Dermis microvascular lymphatic vessel endothelial cell (primary cell): Measurements from ENCODE around the gene BCAP31. TPM values are rescaled to one million over a fixed set of nuclear protein-coding genes. Genes with fewer than 3 reads are reported as not detected.
"Not testable (repeated sequence)": the region's sequence is repeated elsewhere in the genome, so short reads cannot be mapped to it uniquely, and the experiment has no call there.

Source experiments
- DNase-seq, 2 donors: peaks; one replicate each; pipeline versions ENCODE4 v3.0.0 to v3.0.0-alpha.2; 2010; ENCODE audit warnings: low read depth in 2 of 2
- total RNA-seq: library from RNA; depleted of rRNA; stranded (reverse); fragments of >200 nt; gene quantifications from 2 replicates; pipeline ENCODE4 v1.2.1, GENCODE V29; 2014

Gene BCAP31
- total RNA-seq, 1 donor from 2014 or later, result 341 TPM

GRCh38 chrX:153717445-153717844, 6.7 kb downstream of the BCAP31 start:
- no peak for DNase-seq

DNA sequence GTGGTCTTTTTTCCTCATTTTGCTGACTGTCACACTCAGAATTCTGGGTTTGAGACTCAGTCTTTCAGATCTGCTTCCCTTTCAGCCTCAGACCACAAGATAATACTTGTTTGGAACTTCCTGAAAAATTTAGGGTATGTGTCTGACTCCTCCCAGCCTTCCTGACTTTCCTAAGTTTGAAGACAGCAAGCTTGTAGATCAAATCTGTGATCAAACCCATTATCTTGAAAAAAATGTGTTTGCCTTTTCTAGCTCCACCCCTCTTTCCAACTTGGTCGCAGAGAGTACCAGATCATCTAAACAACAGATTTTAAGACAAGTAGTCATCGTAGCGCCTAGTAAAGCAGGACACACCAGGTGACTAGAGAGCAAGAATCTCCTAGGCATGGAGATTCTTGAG, 9.9 kb downstream of the BCAP31 start:
- no peak for DNase-seq

GRCh38 chrX:153709726-153710674, 14.2 kb downstream of the BCAP31 start:
- DNase-seq, result no peak

DNA sequence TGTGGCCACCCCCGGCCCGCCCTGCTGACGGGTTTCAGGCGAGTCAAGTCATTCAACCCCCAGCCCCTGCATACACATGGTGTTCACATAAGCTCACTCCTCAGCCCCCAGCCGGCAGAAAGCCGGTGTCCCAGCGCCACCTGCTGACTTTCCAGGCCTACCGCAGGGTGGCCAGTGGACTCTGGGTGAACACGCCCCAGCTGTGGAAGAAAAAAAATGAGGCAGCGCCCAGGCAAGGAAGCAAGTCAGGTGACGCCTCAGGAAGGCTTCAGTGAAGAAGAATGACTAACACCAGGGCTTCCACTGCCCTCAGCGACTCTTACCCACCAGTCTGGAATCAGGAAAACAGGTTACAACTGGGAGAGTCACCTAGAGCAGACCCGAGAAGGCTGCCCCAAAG, 15.8 kb downstream of the BCAP31 start:
- DNase-seq, result peak in 1 of 2 donors; percentile 79

DNA sequence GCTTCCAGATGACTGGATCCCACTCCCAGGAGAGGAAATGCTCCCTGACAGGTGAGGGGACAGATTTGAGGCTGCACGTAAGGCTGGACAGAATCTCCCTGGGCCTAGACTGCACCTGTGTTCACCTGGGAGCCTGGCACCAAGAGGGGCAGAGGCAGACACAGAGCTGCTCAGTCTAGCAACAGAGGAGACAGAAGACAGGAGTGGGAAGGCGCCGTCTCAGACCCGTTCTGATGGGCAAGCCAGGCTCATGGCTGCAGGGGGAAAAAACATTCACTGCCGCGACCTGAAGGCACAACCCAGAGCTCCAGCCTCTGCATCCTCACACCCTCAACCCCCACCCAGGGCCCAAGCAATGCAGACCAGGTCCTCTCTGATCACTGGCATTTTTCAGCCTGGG, 16.8 kb downstream of the BCAP31 start:
- no peak for DNase-seq

- no peak for DNase-seq
Observed at GRCh38 chrX:153706799-153707198, 17.4 kb downstream of the BCAP31 start.

GRCh38 chrX:153705403-153706060, 18.7 kb downstream of the BCAP31 start:
- peak in 1 of 2 donors; percentile 42 for DNase-seq

DNA sequence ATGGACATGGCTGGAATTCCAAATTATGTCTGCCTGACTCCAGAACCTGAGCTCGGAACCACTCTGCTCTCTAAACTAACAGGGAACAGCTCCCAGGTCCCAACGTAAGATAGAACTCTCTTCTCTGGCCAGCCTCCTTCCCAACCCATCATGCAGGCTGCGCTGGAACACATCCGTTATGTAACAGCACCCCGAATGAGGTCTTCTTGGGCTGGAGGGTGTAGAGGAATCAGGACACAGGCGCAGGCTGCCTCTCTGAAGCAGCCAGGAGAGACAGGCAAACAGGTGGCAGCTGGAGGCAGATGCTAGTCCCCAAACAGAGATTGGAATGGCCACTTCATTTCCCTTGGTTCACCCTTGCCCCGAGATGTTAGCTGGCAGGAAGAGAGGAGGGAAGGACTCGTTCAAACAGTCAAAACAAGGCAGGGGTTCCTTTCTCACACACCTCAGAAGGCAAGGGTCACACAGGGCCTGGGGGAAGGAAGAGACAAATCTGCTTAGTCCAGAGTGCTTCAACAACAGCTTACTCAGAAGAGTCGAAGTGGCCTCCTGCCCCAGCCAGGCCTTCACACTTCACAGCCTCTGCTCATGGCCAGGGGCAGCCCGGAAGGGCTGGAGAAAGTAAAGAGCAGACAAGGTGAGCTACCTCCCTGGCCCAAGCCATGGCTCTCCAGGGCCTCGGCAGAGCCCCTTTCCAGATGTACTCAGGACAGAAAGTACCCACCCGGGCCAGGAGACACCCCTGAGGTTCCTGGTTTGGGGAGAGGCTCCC, 19.4 kb downstream of the BCAP31 start:
- DNase-seq, result not testable (repeated sequence)

DNA sequence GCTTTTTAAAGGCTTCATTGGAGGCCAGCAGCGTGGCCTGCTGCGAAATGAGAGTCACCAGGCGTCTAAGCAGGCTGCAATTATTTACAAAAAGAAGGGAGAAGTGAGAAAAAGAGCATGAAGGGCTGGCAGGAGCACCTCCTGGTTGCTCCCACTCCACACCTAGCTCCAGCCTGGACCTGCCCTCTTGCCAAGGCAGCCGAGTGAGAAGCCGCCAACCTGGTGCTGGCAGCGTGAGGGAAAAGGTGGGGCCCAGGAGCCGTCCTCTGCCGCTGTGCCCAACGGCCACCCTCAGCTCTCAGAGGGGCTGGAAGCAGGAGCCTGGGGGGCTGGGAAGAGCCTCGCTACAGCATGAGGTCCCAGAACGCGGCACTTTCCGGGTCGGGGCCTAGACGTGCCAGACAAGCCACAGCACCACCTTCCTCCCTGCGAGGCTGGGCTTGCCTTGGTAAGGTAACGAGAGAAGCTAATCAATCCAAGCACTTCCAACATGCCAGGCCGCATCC, 20.1 kb downstream of the BCAP31 start:
- DNase-seq, result no peak

DNA sequence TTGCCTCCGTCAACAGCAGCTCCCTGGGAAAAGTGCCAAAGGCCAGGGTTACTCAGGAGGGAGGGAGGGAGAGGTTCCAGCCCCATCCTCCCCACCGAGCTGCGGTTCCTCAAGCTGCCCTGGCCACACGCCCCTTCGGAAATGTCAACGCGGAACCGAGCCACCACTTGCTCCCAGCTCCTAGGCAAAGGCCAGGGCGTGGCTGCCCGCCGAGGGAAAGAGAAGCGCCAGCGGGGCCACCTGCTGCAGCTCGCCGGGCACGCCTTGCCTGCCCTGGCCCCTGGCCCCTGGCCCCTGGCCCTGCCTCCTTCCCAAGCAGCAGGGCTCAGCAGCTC, 21.2 kb downstream of the BCAP31 start:
- peak in 1 of 2 donors; percentile 50 for DNase-seq

DNA sequence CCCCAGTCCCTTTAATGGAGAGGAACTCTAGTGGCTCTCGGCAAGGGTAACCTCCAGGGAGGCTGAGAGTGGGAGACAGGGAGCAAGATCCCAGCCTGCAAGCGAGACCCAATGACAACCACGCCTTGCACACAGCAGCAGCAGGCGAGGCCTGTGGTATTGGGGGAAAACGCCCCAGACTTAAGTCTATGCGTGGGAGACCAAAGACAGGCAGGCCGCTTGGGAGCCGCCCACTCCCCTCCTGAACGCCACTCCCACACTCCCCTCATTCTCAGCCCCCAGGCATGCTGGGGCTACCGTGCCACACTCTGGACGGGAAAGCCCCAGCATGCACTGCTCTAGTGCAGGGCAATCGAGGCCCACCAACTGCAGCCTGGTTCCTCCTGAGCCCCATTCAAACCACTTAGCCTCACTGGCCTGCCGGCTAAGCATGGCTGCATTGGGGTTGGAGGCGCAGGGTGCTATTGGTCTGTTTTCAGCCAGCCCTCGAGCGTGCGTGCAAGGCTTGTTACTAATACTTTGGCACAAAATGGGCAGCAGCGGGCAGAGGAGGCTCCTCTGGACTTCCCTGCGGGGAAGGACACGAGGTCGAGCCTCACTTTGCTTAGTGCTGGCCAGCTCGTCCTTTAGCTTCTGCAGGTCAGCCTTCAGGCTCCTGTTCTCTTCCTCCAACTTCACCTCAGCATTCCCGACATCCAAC, 21.7 kb downstream of the BCAP31 start:
- no peak for DNase-seq

- no peak for DNase-seq
Observed at GRCh38 chrX:153701706-153702105, 22.5 kb downstream of the BCAP31 start.

GRCh38 chrX:153700967-153701366, 23.2 kb downstream of the BCAP31 start:
- DNase-seq, result no peak

GRCh38 chrX:153700376-153700945, 23.7 kb downstream of the BCAP31 start:
- no peak for DNase-seq

GRCh38 chrX:153699784-153700371, 24.3 kb downstream of the BCAP31 start:
- peak in 1 of 2 donors; percentile 12 for DNase-seq

GRCh38 chrX:153699210-153699783, 24.9 kb downstream of the BCAP31 start:
- not testable (repeated sequence) for DNase-seq

GRCh38 chrX:153697924-153698865, 26.0 kb downstream of the BCAP31 start:
- DNase-seq, result no peak

DNA sequence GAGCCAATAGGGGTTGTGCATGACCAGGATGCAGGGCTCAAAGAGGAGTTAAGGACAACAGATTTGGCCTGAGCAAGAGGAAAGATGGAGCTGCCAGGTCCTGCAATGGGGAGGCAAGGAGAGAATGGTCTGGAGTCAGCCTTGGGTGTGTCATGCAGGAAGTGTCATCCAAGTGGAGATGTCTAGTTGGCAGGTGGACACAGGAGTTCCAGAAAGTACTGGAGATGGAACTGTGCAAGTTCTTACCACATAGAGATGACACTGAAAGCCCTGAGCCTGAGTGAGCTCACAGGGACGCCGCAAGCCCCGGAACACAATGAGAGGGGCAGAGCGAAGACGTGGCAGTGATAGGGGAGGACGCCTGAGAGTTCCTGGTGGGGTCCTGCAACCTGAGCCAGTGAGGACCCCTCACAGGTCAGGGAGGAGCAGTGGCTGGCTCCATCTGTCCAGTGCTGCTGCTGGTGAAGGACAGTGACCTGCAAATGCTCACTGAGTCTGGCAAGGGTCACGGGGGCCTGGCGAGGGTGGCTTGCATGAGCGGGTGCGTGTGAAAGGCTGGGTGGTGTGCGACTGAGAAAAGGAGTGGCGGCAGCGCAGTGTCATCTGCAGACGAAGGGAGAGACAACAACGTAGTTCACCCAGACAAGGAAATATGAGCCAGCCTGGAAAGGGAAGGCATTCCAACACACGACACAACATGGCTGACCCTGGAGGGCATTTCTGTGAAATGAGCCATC, 27.0 kb downstream of the BCAP31 start:
- not testable (repeated sequence) for DNase-seq
